ENCODE measurements around the gene VPS13C. TPM values are rescaled to one million over a fixed set of nuclear protein-coding genes. Genes with fewer than 3 reads are reported as not detected.

VPS13C gene
- total and polyA plus RNA-seq, 2 donors (not counting 1 experiment from before 2014, with no cell fraction given), result 40.0 to 236 TPM

GRCh38 chr15:61910839-61911369, 149.3 kb downstream of the VPS13C start:
- H3K4me3 Mint-ChIP-seq, result no peak overlapping the region
- no peaks in the 10 kb centered on the region for H3K4me1 Mint-ChIP-seq
- Histone ChIP-seq H3K79me2 (ENCODE audit: control insufficient read depth, insufficient read depth, low read length) (no peaks in the 10 kb centered on the region), H2AFZ (ENCODE audit: insufficient read depth, low read depth, low read length, poor library complexity, severe bottlenecking) (no peak overlapping the region), H3K4me1 (ENCODE audit: control insufficient read depth in 2 of 2, insufficient read depth in 2 of 2, low read length in 2 of 2) (no peaks in the 10 kb centered on the region), H4K20me1 (ENCODE audit: control insufficient read depth, insufficient read depth, low read length, poor library complexity, severe bottlenecking) (no peaks in the 10 kb centered on the region), H3K27ac (ENCODE audit: low read length in 2 of 2) (no peak overlapping the region), H3K27me3 (replicated peaks in 1 of 4; ENCODE audit: control extremely low read depth in 1 of 4, control insufficient read depth in 3 of 4, insufficient read depth in 4 of 4, low read length in 3 of 4) (no peaks in the 10 kb centered on the region), H3K9me3 (ENCODE audit: control extremely low read depth in 1 of 3, control insufficient read depth in 2 of 3, insufficient read depth in 1 of 3, low read length in 2 of 3) (no peaks in the 10 kb centered on the region), H3K4me2 (replicated peaks; ENCODE audit: low read depth, low read length, poor library complexity, severe bottlenecking) (no peak overlapping the region), H3K9ac (ENCODE audit: low read length) (no peak overlapping the region), H3K36me3 (replicated peaks in 1 of 2; ENCODE audit: control extremely low read depth in 1 of 2, control insufficient read depth in 1 of 2, extremely low read depth in 1 of 2, insufficient read depth in 2 of 2, low read length in 1 of 2) (peaks cover 16 to 72% of the 10 kb centered on the region in 2 experiments), H3K4me3 (ENCODE audit: control extremely low read depth in 1 of 5, extremely low read depth in 1 of 5, insufficient read depth in 1 of 5, low read depth in 2 of 5, low read length in 4 of 5) (no peak overlapping the region)
- intact Hi-C loops (cut with micrococcal nuclease), result no loop called here
- H3K9me3 Mint-ChIP-seq (ENCODE audit: insufficient read depth), result no peaks in the 10 kb centered on the region
- H3K27ac Mint-ChIP-seq, result no peak overlapping the region
- POLR2A ChIA-PET, result no interaction called here
- no peaks in the 10 kb centered on the region for H3K27me3 Mint-ChIP-seq
- no peak for ATAC-seq (ENCODE audit: low read depth)
- TF ChIP-seq EZH2 (IDR thresholded peaks at IDR 0.05; ENCODE audit: borderline replicate concordance, insufficient read depth, low read depth, low read length, poor library complexity, severe bottlenecking) (no peak), CTCF (IDR thresholded peaks at IDR 0.05) (no peak)
- DNase-seq, result no peak
- CTCF ChIA-PET, result interaction anchor here (0.5 kb wide), 1 partner anchor 788 kb away, joined by 4 read pairs; no protein-coding TSS in a partner anchor

GRCh38 chr15:61908241-61908640, 152.0 kb downstream of the VPS13C start:
- Histone ChIP-seq H3K4me2 (replicated peaks; ENCODE audit: low read depth, low read length, poor library complexity, severe bottlenecking) (no peak overlapping the region), H2AFZ (ENCODE audit: insufficient read depth, low read depth, low read length, poor library complexity, severe bottlenecking) (no peak overlapping the region), H3K27me3 (replicated peaks in 1 of 4; ENCODE audit: control extremely low read depth in 1 of 4, control insufficient read depth in 3 of 4, insufficient read depth in 4 of 4, low read length in 3 of 4) (no peaks in the 10 kb centered on the region), H3K36me3 (replicated peaks in 1 of 2; ENCODE audit: control extremely low read depth in 1 of 2, control insufficient read depth in 1 of 2, extremely low read depth in 1 of 2, insufficient read depth in 2 of 2, low read length in 1 of 2) (peaks cover 14 to 64% of the 10 kb centered on the region in 2 experiments), H3K4me1 (ENCODE audit: control insufficient read depth in 2 of 2, insufficient read depth in 2 of 2, low read length in 2 of 2) (no peaks in the 10 kb centered on the region), H3K9me3 (ENCODE audit: control extremely low read depth in 1 of 3, control insufficient read depth in 2 of 3, insufficient read depth in 1 of 3, low read length in 2 of 3) (no peaks in the 10 kb centered on the region), H3K4me3 (ENCODE audit: control extremely low read depth in 1 of 5, extremely low read depth in 1 of 5, insufficient read depth in 1 of 5, low read depth in 2 of 5, low read length in 4 of 5) (no peak overlapping the region), H3K27ac (ENCODE audit: low read length in 2 of 2) (no peak overlapping the region), H4K20me1 (ENCODE audit: control insufficient read depth, insufficient read depth, low read length, poor library complexity, severe bottlenecking) (no peaks in the 10 kb centered on the region), H3K9ac (ENCODE audit: low read length) (no peak overlapping the region), H3K79me2 (ENCODE audit: control insufficient read depth, insufficient read depth, low read length) (no peaks in the 10 kb centered on the region)
- intact Hi-C loops (cut with micrococcal nuclease), result no loop called here
- CTCF ChIA-PET, result no interaction called here
- no peak for TF ChIP-seq CTCF (IDR thresholded peaks at IDR 0.05)
- TF ChIP-seq EZH2 (IDR thresholded peaks at IDR 0.05; ENCODE audit: borderline replicate concordance, insufficient read depth, low read depth, low read length, poor library complexity, severe bottlenecking), result no peak
- Mint-ChIP-seq H3K27me3 (no peaks in the 10 kb centered on the region), H3K4me3 (no peak overlapping the region), H3K9me3 (ENCODE audit: insufficient read depth) (no peaks in the 10 kb centered on the region), H3K27ac (peak overlapping the region; percentile 3), H3K4me1 (no peaks in the 10 kb centered on the region)
- DNase-seq, result no peak
- ATAC-seq (ENCODE audit: low read depth), result no peak
- no CpG with 5 or more reads among the region's 3 CpGs for WGBS (ENCODE audit: insufficient coverage)
- POLR2A ChIA-PET, result no interaction called here
